Measurements from ENCODE around the gene MRPS18A.

DNA sequence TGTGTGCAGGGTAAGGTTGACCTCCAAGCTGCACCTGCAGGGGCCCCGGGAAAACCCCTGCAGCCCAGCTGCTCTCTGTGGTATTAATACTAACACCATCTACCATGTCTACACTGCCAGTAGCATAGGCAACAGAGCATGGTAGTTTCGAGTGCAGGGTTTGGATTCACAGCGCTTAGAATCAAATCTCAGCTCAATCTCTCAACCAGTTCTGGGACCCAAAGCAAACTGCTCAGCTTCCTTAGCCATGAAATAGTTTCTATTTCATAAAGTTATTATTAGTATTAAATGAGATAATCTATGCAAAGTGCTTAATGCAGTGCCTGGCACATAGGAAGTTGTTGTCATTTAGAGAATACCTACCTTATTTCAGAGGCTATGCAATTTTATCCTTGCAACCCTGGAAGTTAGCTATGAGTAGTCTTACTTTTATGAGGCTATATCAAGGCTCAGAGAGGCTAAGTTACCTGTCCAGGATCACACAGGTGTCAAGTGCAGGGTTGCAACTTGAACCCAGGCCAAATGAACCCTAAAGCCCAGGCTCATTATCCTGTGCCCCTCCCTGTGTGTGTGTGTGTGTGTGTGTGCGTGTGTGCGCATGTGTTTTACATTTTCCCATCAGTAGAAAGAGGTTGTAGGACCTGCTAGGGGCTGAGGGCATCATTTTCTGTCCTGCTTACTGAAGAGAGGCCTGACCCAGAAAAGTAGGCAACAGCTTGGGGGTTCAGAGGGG is 27.6 kb upstream of the MRPS18A start:
- TF ChIP-seq POU5F1 (IDR thresholded peaks at IDR 0.05; ENCODE audit: borderline replicate concordance, low read depth, low read length, partially characterized antibody): no peak
- no peak for TF ChIP-seq CREM (IDR thresholded peaks at IDR 0.05; ENCODE audit: low read depth)
- TF ChIP-seq EZH2 (IDR thresholded peaks at IDR 0.05; ENCODE audit: borderline replicate concordance, low read depth, low read length): no peak
- TF ChIP-seq, protein P1, sequence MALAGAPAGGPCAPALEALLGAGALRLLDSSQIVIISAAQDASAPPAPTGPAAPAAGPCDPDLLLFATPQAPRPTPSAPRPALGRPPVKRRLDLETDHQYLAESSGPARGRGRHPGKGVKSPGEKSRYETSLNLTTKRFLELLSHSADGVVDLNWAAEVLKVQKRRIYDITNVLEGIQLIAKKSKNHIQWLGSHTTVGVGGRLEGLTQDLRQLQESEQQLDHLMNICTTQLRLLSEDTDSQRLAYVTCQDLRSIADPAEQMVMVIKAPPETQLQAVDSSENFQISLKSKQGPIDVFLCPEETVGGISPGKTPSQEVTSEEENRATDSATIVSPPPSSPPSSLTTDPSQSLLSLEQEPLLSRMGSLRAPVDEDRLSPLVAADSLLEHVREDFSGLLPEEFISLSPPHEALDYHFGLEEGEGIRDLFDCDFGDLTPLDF (CRISPR knock-in tag; IDR thresholded peaks at IDR 0.05): no peak
- TF ChIP-seq, protein P2, sequence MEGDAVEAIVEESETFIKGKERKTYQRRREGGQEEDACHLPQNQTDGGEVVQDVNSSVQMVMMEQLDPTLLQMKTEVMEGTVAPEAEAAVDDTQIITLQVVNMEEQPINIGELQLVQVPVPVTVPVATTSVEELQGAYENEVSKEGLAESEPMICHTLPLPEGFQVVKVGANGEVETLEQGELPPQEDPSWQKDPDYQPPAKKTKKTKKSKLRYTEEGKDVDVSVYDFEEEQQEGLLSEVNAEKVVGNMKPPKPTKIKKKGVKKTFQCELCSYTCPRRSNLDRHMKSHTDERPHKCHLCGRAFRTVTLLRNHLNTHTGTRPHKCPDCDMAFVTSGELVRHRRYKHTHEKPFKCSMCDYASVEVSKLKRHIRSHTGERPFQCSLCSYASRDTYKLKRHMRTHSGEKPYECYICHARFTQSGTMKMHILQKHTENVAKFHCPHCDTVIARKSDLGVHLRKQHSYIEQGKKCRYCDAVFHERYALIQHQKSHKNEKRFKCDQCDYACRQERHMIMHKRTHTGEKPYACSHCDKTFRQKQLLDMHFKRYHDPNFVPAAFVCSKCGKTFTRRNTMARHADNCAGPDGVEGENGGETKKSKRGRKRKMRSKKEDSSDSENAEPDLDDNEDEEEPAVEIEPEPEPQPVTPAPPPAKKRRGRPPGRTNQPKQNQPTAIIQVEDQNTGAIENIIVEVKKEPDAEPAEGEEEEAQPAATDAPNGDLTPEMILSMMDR (IDR thresholded peaks at IDR 0.05 in 2 of 3, conservative IDR thresholded peaks at IDR 0.05 in 1 of 3; ENCODE audit: insufficient read depth in 2 of 3, low read depth in 1 of 3, low read length in 3 of 3): no peak
- TF ChIP-seq, protein P3, sequence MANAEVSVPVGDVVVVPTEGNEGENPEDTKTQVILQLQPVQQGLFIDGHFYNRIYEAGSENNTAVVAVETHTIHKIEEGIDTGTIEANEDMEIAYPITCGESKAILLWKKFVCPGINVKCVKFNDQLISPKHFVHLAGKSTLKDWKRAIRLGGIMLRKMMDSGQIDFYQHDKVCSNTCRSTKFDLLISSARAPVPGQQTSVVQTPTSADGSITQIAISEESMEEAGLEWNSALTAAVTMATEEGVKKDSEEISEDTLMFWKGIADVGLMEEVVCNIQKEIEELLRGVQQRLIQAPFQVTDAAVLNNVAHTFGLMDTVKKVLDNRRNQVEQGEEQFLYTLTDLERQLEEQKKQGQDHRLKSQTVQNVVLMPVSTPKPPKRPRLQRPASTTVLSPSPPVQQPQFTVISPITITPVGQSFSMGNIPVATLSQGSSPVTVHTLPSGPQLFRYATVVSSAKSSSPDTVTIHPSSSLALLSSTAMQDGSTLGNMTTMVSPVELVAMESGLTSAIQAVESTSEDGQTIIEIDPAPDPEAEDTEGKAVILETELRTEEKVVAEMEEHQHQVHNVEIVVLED (CRISPR knock-in tag; IDR thresholded peaks at IDR 0.05): no peak
- TF ChIP-seq, protein P4, sequence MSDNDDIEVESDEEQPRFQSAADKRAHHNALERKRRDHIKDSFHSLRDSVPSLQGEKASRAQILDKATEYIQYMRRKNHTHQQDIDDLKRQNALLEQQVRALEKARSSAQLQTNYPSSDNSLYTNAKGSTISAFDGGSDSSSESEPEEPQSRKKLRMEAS (CRISPR knock-in tag; IDR thresholded peaks at IDR 0.05): no peak
- no peak for TF ChIP-seq ELF1 (tag; IDR thresholded peaks at IDR 0.05)
- TF ChIP-seq ZFP30 (CRISPR knock-in tag; IDR thresholded peaks at IDR 0.05; ENCODE audit: borderline replicate concordance): no peak
- no peak for TF ChIP-seq RCOR1 (IDR thresholded peaks at IDR 0.05; ENCODE audit: borderline replicate concordance in 1 of 2, low read depth in 2 of 2, low read length in 2 of 2)
- no peak for TF ChIP-seq SMAD3 (CRISPR knock-in tag; conservative IDR thresholded peaks at IDR 0.05)
